ENCODE results near the gene BCAS3.

The BCAS3 gene

GRCh38 chr17:60676758-60677307 is 818 bp upstream of the BCAS3 start:
- DNase-seq = no peak
- Mint-ChIP-seq H3K27ac (no peak overlapping the region), H3K27me3 (ENCODE audit: low read depth, poor library complexity) (peaks cover 16% of the 10 kb centered on the region), H3K4me3 (peak overlapping the region; percentile 98), H3K4me1 (peaks cover 23% of the 10 kb centered on the region), H3K36me3 (ENCODE audit: low read depth) (no peaks in the 10 kb centered on the region), H3K9me3 (peaks cover 5% of the 10 kb centered on the region)
- TF ChIP-seq CTCF (IDR thresholded peaks at IDR 0.05) = no peak

- no peak for TF ChIP-seq CTCF (IDR thresholded peaks at IDR 0.05)
- Mint-ChIP-seq H3K36me3 (ENCODE audit: low read depth) (no peaks in the 10 kb centered on the region), H3K27ac (peak overlapping the region; percentile 98), H3K9me3 (peaks cover 5% of the 10 kb centered on the region), H3K4me1 (peaks cover 23% of the 10 kb centered on the region), H3K27me3 (ENCODE audit: low read depth, poor library complexity) (peaks cover 16% of the 10 kb centered on the region), H3K4me3 (peak overlapping the region; percentile 98)
- no peak for DNase-seq
Observed at GRCh38 chr17:60678118-60678444, 430 bp downstream of the BCAS3 start.

- peaks cover 23% of the 10 kb centered on the region for H3K4me1 Mint-ChIP-seq
- no peak overlapping the region for H3K27ac Mint-ChIP-seq
- H3K27me3 Mint-ChIP-seq (ENCODE audit: low read depth, poor library complexity) = peaks cover 11% of the 10 kb centered on the region
- H3K36me3 Mint-ChIP-seq (ENCODE audit: low read depth) = no peaks in the 10 kb centered on the region
- peak overlapping the region; percentile 98 for H3K4me3 Mint-ChIP-seq
- no peak for TF ChIP-seq CTCF (IDR thresholded peaks at IDR 0.05)
- no peak for DNase-seq
- H3K9me3 Mint-ChIP-seq = peaks cover 5% of the 10 kb centered on the region
Observed at GRCh38 chr17:60679287-60679686, 1.6 kb downstream of the BCAS3 start.

GRCh38 chr17:60680754-60681153 is 3.1 kb downstream of the BCAS3 start:
- H3K27me3 Mint-ChIP-seq (ENCODE audit: low read depth, poor library complexity) = peaks cover 8% of the 10 kb centered on the region
- peaks cover 11% of the 10 kb centered on the region for H3K36me3 Mint-ChIP-seq (ENCODE audit: low read depth)
- H3K4me3 Mint-ChIP-seq = no peak overlapping the region
- no peak overlapping the region for H3K27ac Mint-ChIP-seq
- TF ChIP-seq CTCF (IDR thresholded peaks at IDR 0.05) = no peak
- no peaks in the 10 kb centered on the region for H3K9me3 Mint-ChIP-seq
- H3K4me1 Mint-ChIP-seq = peaks cover 23% of the 10 kb centered on the region
- DNase-seq = no peak

- no peak overlapping the region for H3K4me3 Mint-ChIP-seq
- H3K27ac Mint-ChIP-seq = no peak overlapping the region
- no peak for DNase-seq
- peaks cover 27% of the 10 kb centered on the region for H3K36me3 Mint-ChIP-seq (ENCODE audit: low read depth)
- peaks cover 3% of the 10 kb centered on the region for H3K27me3 Mint-ChIP-seq (ENCODE audit: low read depth, poor library complexity)
- no peaks in the 10 kb centered on the region for H3K9me3 Mint-ChIP-seq
- H3K4me1 Mint-ChIP-seq = no peaks in the 10 kb centered on the region
- TF ChIP-seq CTCF (IDR thresholded peaks at IDR 0.05) = no peak
Observed at GRCh38 chr17:60685437-60685836, 7.8 kb downstream of the BCAS3 start.

- Mint-ChIP-seq H3K9me3 (no peaks in the 10 kb centered on the region), H3K36me3 (ENCODE audit: low read depth) (peaks cover 32% of the 10 kb centered on the region), H3K4me1 (no peaks in the 10 kb centered on the region), H3K27ac (no peak overlapping the region), H3K4me3 (no peak overlapping the region), H3K27me3 (ENCODE audit: low read depth, poor library complexity) (no peaks in the 10 kb centered on the region)
- no peak for DNase-seq
- no peak for TF ChIP-seq CTCF (IDR thresholded peaks at IDR 0.05)
Observed at GRCh38 chr17:60695960-60696359, 18.3 kb downstream of the BCAS3 start.

Measured in nephron progenitor cell (in vitro differentiated cells).